Neural crest cell (in vitro differentiated cells): ENCODE results near the gene TCF4. TPM values are rescaled to one million over a fixed set of nuclear protein-coding genes. Genes with fewer than 3 reads are reported as not detected.

Source experiments
- DNase-seq: peaks from one replicate; pipeline ENCODE4 v3.0.0; 2021; ENCODE audit warnings: low read depth, mixed read lengths, low spot score
- H3K27ac Mint-ChIP-seq: one replicate; pipeline ENCODE4 v1.8.0; 2021; ENCODE audit warnings: mild to moderate bottlenecking, mixed read lengths; ENCODE audit not compliant: unreplicated experiment
- H3K27me3 Mint-ChIP-seq: 2 replicates; pipeline ENCODE4 v1.8.0; 2021; ENCODE audit warnings: low read depth, mild to moderate bottlenecking, mixed read lengths
- H3K36me3 Mint-ChIP-seq: 2 replicates; pipeline ENCODE4 v1.8.0; 2021; ENCODE audit warnings: low read depth, mild to moderate bottlenecking, mixed read lengths
- H3K4me1 Mint-ChIP-seq: 2 replicates; pipeline ENCODE4 v1.8.0; 2021; ENCODE audit warnings: mixed read lengths
- H3K4me3 Mint-ChIP-seq: one replicate; pipeline ENCODE4 v1.8.0; 2021; ENCODE audit warnings: mild to moderate bottlenecking, mixed read lengths
- H3K9me3 Mint-ChIP-seq: 2 replicates; pipeline ENCODE4 v1.8.0; 2021; ENCODE audit warnings: mixed read lengths
- CTCF ChIP-seq: fragments of 200-600 bp; sonication (generic); conservative IDR thresholded peaks from 2 replicates; pipeline ENCODE4 v1.5.0; 2021; ENCODE audit warnings: antibody characterized with exemption, mild to moderate bottlenecking
- total RNA-seq: library from RNA; stranded (reverse); gene quantifications from 2 replicates; pipeline ENCODE4 v1.2.1, GENCODE V29; 2021

TCF4 gene
- total RNA-seq, 1 donor from 2014 or later: 89.9 TPM

DNA sequence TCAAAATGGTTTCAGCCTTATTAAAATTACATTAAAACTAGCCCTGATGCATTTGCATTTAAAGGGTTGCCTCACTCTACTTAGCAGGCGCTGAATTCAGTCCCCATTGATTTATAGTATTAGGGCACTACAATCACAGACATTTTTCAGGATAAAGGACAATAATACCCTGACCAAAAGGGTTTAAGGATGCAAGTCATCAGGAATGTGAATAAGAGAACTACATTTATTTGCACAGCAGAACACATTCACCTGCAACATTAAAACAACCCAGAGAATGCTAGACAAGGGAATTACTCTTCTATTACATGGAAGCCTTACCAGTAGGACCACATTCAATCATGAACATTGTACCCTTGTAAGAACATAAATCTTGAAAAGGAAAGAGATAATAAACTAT is 93.6 kb downstream of the TCF4 start:
- no peak for TF ChIP-seq CTCF
- Mint-ChIP-seq H3K4me3 (no peak overlapping the region), H3K4me1 (peaks cover 40% of the 10 kb centered on the region), H3K27me3 (no peaks in the 10 kb centered on the region), H3K36me3 (no peaks in the 10 kb centered on the region), H3K9me3 (no peaks in the 10 kb centered on the region), H3K27ac (no peak overlapping the region)
- DNase-seq: no peak

GRCh38 chr18:55491616-55492015 is 96.4 kb downstream of the TCF4 start:
- H3K27ac Mint-ChIP-seq: no peak overlapping the region
- no peak for TF ChIP-seq CTCF
- no peaks in the 10 kb centered on the region for H3K9me3 Mint-ChIP-seq
- H3K4me3 Mint-ChIP-seq: no peak overlapping the region
- H3K36me3 Mint-ChIP-seq: no peaks in the 10 kb centered on the region
- no peaks in the 10 kb centered on the region for H3K27me3 Mint-ChIP-seq
- peaks cover 54% of the 10 kb centered on the region for H3K4me1 Mint-ChIP-seq
- no peak for DNase-seq

DNA sequence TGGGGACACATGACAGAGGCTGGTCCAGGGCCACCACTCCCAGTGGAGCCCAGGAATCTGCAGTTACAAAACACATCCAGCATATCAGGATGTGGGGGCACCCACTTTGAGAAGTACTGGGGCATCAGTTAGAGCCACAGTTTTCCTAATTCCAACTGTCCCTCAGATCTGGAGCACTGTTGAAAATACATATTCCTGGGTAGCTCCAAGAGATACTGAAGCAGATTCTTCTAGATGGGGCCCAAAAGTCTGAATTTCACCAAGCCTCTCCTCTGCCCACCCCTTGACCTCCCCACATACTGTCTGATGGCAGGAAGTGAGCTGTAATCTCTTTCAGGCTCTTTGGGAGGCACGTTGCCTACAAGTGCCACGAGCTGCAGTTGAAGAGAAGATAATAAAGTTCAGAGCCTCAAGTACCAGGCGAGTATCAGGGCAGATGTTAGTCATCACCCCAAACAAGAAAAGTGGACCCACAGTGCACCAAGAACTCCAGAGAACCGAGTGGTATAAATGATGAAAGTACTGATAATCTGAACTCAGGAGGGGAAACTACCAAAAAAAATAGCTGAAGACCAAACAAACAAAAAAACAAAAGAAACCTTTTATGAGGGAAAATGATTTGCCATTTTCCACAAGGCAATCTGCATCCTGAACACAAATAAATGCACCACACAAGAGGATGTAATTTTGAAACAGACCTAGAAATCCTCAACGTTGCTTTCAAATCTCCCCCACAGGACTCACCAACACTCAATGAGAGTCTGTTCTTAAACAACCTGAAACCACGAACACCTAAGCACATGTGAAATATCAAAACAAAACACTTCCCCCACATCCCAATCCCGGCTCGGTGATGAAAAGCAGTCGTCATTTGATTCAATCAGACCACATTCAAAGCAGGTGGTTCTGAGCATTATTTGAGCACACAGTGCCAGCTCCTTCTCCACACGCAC is 98.7 kb downstream of the TCF4 start:
- no peak for TF ChIP-seq CTCF
- no peaks in the 10 kb centered on the region for H3K27me3 Mint-ChIP-seq
- no peaks in the 10 kb centered on the region for H3K9me3 Mint-ChIP-seq
- H3K27ac Mint-ChIP-seq: no peak overlapping the region
- peaks cover 37% of the 10 kb centered on the region for H3K4me1 Mint-ChIP-seq
- no peak overlapping the region for H3K4me3 Mint-ChIP-seq
- DNase-seq: no peak
- H3K36me3 Mint-ChIP-seq: no peaks in the 10 kb centered on the region

GRCh38 chr18:55488473-55488872 is 99.5 kb downstream of the TCF4 start:
- Mint-ChIP-seq H3K4me1 (peaks cover 35% of the 10 kb centered on the region), H3K27ac (no peak overlapping the region)
- no peak for TF ChIP-seq CTCF

GRCh38 chr18:55487997-55488396 is 100.0 kb downstream of the TCF4 start:
- no peak for TF ChIP-seq CTCF
- Mint-ChIP-seq H3K36me3 (no peaks in the 10 kb centered on the region), H3K4me1 (peaks cover 35% of the 10 kb centered on the region), H3K4me3 (no peak overlapping the region), H3K27ac (no peak overlapping the region), H3K27me3 (no peaks in the 10 kb centered on the region), H3K9me3 (no peaks in the 10 kb centered on the region)
- no peak for DNase-seq

More at GRCh38 chr18:55488473-55488872, 99.5 kb downstream of the TCF4 start:
- DNase-seq: no peak
- no peaks in the 10 kb centered on the region for H3K27me3 Mint-ChIP-seq
- no peak overlapping the region for H3K4me3 Mint-ChIP-seq
- no peaks in the 10 kb centered on the region for H3K36me3 Mint-ChIP-seq
- H3K9me3 Mint-ChIP-seq: no peaks in the 10 kb centered on the region
